A673 (cell line): Measurements from ENCODE around the gene CDH4. TPM values are rescaled to one million over a fixed set of nuclear protein-coding genes. Genes with fewer than 3 reads are reported as not detected.
A peak's percentile ranks its signal among the peaks of the same experiment; 100 is the strongest.

ENCODE experiments used
- BruUV-seq: library from RNA; stranded (reverse); fragments of 400-500 nt; replicated peaks from 2 replicates; lab custom pipeline; 2021; lab: Mats Ljungman, UMichigan
- CTCF ChIA-PET: fragments of 300-600 bp; sonication (Branson Sonifier 250); formaldehyde crosslinking; loops from one replicate; lab custom pipeline; 2022; ENCODE audit warnings: antibody characterized with exemption; lab: Charles Lee
- POLR2A ChIA-PET: fragments of 300-600 bp; sonication (Branson Sonifier 250); formaldehyde crosslinking; loops from one replicate; lab custom pipeline; 2022; ENCODE audit warnings: antibody characterized with exemption; ENCODE audit not compliant: low non-redundant PET; lab: Charles Lee
- DNase-seq: peaks from one replicate; pipeline ENCODE4 v3.0.0-alpha.2; 2015; ENCODE audit warnings: low spot score
- H3K27ac ChIP-seq: fragments of 200-600 bp; sonication (generic); 2 replicates; pipeline ENCODE4 v1.5.1; 2016; ENCODE audit warnings: mixed run types, low read depth, mild to moderate bottlenecking, mixed read lengths, antibody characterized with exemption, low read length; ENCODE audit not compliant: poor library complexity, severe bottlenecking
- H3K27me3 ChIP-seq: fragments of 200-600 bp; sonication (generic); replicated peaks from 2 replicates; pipeline ENCODE4 v1.6.1; 2017; ENCODE audit warnings: mixed run types, low read depth, mild to moderate bottlenecking, mixed read lengths, antibody characterized with exemption, low read length; ENCODE audit not compliant: insufficient read depth, poor library complexity
- H3K36me3 ChIP-seq: fragments of 200-600 bp; sonication (generic); 2 replicates; pipeline ENCODE4 v1.6.1; 2016; ENCODE audit warnings: mixed run types, mild to moderate bottlenecking, mixed read lengths, antibody characterized with exemption, low read length; ENCODE audit not compliant: insufficient read depth, poor library complexity, severe bottlenecking
- H3K4me1 ChIP-seq: fragments of 200-600 bp; sonication (generic); 2 replicates; pipeline ENCODE4 v1.6.1; 2017; ENCODE audit warnings: mixed run types, mild to moderate bottlenecking, mixed read lengths, antibody characterized with exemption, low read length; ENCODE audit not compliant: insufficient read depth, poor library complexity, severe bottlenecking
- H3K4me3 ChIP-seq: fragments of 200-600 bp; sonication (generic); 2 replicates; pipeline ENCODE4 v1.5.1; 2016; ENCODE audit warnings: low read depth, mixed run types, mild to moderate bottlenecking, mixed read lengths, low read length; ENCODE audit not compliant: poor library complexity, severe bottlenecking
- H3K9me3 ChIP-seq: fragments of 200-600 bp; sonication (generic); 2 replicates; pipeline ENCODE4 v1.6.1; 2016; ENCODE audit warnings: mixed run types, low read depth, mild to moderate bottlenecking, mixed read lengths, antibody characterized with exemption, low read length; ENCODE audit not compliant: poor library complexity, severe bottlenecking
- EZH2 ChIP-seq: fragments of 200-600 bp; sonication (generic); IDR thresholded peaks from 2 replicates; pipeline ENCODE4 v1.6.1; 2017; ENCODE audit warnings: borderline replicate concordance, low read depth, mild to moderate bottlenecking, mixed read lengths, antibody characterized with exemption, low read length; ENCODE audit not compliant: poor library complexity, severe bottlenecking
- intact Hi-C: fragments of 100-400 bp; cut with micrococcal nuclease; formaldehyde crosslinking; loops from one replicate; pipeline ENCODE4 v1.10.0; 2022; ENCODE audit not compliant: unreplicated experiment
- total RNA-seq: library from RNA; stranded (reverse); gene quantifications from 2 replicates; pipeline ENCODE4 v1.2.3, GENCODE V29; 2021
- TF ChIP-seq, protein P1 (sequence below): fragments of 300-800, 200-600 bp; sonication (generic); conservative IDR thresholded peaks from 2 replicates; pipeline ENCODE4 v1.5.1; 2017; ENCODE audit warnings: low read depth, mild to moderate bottlenecking, antibody characterized with exemption, low read length, moderate library complexity, mixed read lengths

Gene CDH4
- total RNA-seq, 1 experiment from 2014 or later = 8.3 TPM

DNA sequence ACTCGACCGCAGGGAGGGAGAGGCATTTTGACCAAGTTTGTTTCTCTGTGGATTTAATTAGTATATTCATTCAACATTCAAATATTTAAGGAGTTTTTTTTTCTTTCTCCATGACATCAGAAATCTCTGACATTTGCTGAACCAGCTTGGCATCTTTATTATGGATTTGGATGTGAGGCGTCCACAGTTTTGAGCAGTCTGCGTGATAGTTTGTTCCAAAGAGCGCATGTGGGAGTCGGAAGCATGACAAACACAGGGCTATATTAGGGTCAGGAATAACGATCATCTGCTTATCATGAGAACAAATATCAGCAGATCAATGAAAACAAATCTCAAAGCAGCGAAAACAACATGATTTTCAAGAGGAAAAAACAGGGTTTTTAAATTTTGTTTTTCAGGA is 373.2 kb downstream of the CDH4 start:
- H3K27me3 ChIP-seq = peaks cover 74% of the 10 kb centered on the region
- no peak for DNase-seq
- no peak overlapping the region for H3K4me3 ChIP-seq
- POLR2A ChIA-PET = no interaction called here
- intact Hi-C loops = no loop called here
- TF ChIP-seq, protein P1, sequence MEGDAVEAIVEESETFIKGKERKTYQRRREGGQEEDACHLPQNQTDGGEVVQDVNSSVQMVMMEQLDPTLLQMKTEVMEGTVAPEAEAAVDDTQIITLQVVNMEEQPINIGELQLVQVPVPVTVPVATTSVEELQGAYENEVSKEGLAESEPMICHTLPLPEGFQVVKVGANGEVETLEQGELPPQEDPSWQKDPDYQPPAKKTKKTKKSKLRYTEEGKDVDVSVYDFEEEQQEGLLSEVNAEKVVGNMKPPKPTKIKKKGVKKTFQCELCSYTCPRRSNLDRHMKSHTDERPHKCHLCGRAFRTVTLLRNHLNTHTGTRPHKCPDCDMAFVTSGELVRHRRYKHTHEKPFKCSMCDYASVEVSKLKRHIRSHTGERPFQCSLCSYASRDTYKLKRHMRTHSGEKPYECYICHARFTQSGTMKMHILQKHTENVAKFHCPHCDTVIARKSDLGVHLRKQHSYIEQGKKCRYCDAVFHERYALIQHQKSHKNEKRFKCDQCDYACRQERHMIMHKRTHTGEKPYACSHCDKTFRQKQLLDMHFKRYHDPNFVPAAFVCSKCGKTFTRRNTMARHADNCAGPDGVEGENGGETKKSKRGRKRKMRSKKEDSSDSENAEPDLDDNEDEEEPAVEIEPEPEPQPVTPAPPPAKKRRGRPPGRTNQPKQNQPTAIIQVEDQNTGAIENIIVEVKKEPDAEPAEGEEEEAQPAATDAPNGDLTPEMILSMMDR = no peak
- TF ChIP-seq EZH2 = no peak
- CTCF ChIA-PET = no interaction called here
- no TSS peak for BruUV-seq
- H3K9me3 ChIP-seq = no peaks in the 10 kb centered on the region
- H3K4me1 ChIP-seq = no peaks in the 10 kb centered on the region
- H3K36me3 ChIP-seq = no peaks in the 10 kb centered on the region
- no peak overlapping the region for H3K27ac ChIP-seq

DNA sequence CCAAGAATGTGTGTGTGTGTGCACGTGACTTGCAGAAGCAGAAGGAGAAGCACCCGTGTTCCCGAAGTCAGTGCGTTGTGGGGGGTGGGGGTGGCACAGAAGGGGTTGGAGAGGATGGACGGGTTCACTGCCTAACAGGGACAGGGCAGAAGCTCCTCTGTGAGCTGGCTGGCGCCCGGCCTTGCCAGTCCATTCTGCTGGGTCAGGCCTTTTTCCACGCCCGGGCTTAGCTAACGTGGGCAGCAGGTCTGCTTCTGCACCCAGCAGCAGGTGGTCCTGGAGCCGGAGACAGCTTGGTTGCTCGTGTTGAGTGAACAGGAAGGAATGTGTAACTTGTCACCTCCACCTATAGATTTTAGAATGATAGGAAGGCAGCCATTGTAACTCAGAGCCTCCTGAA is 374.4 kb downstream of the CDH4 start:
- intact Hi-C loops = no loop called here
- TF ChIP-seq EZH2 = peak; percentile 31
- TF ChIP-seq, protein P1 = no peak
- POLR2A ChIA-PET = interaction anchor here (0.7 kb wide), 1 partner anchor 37 kb away, joined by 3 read pairs; no protein-coding TSS in a partner anchor
- CTCF ChIA-PET = no interaction called here
- peaks cover 69% of the 10 kb centered on the region for H3K27me3 ChIP-seq
- no peaks in the 10 kb centered on the region for H3K4me1 ChIP-seq
- no peaks in the 10 kb centered on the region for H3K9me3 ChIP-seq
- no peak overlapping the region for H3K4me3 ChIP-seq
- DNase-seq = no peak
- H3K27ac ChIP-seq = no peak overlapping the region
- BruUV-seq = no TSS peak
- H3K36me3 ChIP-seq = no peaks in the 10 kb centered on the region

DNA sequence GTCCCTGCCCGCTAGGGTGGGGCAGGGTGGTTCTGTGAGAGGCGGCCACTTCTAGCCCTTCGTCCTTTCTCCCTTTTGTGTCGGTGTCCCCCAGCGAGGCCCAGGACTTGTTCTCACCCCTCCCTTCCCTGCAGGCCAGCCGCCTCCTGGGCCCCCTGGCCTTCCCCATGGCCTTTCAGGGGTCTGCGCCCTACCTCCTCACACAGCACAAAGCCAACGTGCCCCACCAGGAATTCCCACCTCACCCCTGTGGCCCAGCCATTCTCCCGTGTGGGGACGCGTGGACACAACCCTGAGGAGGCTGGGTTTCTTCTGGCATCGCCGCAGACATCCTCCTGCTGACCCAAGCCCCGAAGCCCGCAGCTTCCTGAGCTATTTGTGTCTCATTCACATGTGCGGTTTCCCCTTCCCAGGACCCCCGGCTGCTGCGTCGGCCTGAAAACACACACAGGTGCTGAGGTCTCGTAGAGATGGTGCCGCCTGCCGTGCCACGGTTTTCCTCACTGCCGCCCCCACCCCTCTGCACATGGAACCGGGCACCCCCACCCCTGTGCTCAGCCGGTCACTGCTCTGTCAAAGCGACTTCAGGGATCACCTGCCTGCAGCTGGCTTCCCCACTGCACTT is 375.8 kb downstream of the CDH4 start:
- peaks cover 67% of the 10 kb centered on the region for H3K27me3 ChIP-seq
- no peaks in the 10 kb centered on the region for H3K4me1 ChIP-seq
- H3K27ac ChIP-seq = no peak overlapping the region
- ChIA-PET POLR2A (no interaction called here), CTCF (no interaction called here)
- TF ChIP-seq, protein P1 = no peak
- no peak for TF ChIP-seq EZH2
- BruUV-seq = no TSS peak
- H3K9me3 ChIP-seq = no peaks in the 10 kb centered on the region
- DNase-seq = no peak
- H3K36me3 ChIP-seq = no peaks in the 10 kb centered on the region
- H3K4me3 ChIP-seq = no peak overlapping the region
- intact Hi-C loops = no loop called here
